GM23338 (cell line): ENCODE results near the gene DHRS12. TPM values are rescaled to one million over a fixed set of nuclear protein-coding genes. Genes with fewer than 3 reads are reported as not detected.

Experiments used
- ATAC-seq: fragments of 200-7000 bp; cut with Tn5 transposase; 3 replicates; pipeline ENCODE4 v1.9.1; 2020
- DNase-seq: peaks from one replicate; pipeline ENCODE4 v3.0.0-alpha.2; 2015; ENCODE audit warnings: low spot score
- H2AFZ ChIP-seq: fragments of 200-600 bp; sonication (generic); 2 replicates; pipeline ENCODE4 v1.8.0; 2016; ENCODE audit warnings: antibody characterized with exemption, mild to moderate bottlenecking, moderate library complexity
- H3F3A ChIP-seq: fragments of 200-600 bp; sonication (generic); replicated peaks from 2 replicates; pipeline ENCODE4 v1.8.0; 2017; ENCODE audit warnings: antibody characterized with exemption, mixed run types, low read depth
- H3K27ac ChIP-seq: fragments of 200-600 bp; sonication (generic); 2 replicates; pipeline ENCODE4 v1.6.1; 2016; ENCODE audit warnings: low read depth
- H3K27me3 ChIP-seq: fragments of 200-600 bp; sonication (generic); 2 replicates; pipeline ENCODE4 v1.8.0; 2016; ENCODE audit warnings: mild to moderate bottlenecking, mixed run types, moderate library complexity; ENCODE audit not compliant: insufficient read depth
- H3K36me3 ChIP-seq: fragments of 200-600 bp; sonication (generic); 2 replicates; pipeline ENCODE4 v1.8.0; 2016; ENCODE audit warnings: mild to moderate bottlenecking; ENCODE audit not compliant: insufficient read depth
- H3K4me1 ChIP-seq: fragments of 200-600 bp; sonication (generic); 2 replicates; pipeline ENCODE4 v1.8.0; 2016; ENCODE audit warnings: mild to moderate bottlenecking, moderate library complexity; ENCODE audit not compliant: insufficient read depth
- H3K4me2 ChIP-seq: fragments of 200-600 bp; sonication (generic); 2 replicates; pipeline ENCODE4 v1.7.1; 2017; ENCODE audit warnings: mixed run types
- H3K4me3 ChIP-seq: fragments of 200-600 bp; sonication (generic); 2 replicates; pipeline ENCODE4 v1.6.1; 2016; ENCODE audit warnings: mixed run types
- H3K79me2 ChIP-seq: fragments of 200-600 bp; sonication (generic); replicated peaks from 2 replicates; pipeline ENCODE4 v1.8.0; 2017; ENCODE audit warnings: mild to moderate bottlenecking; ENCODE audit not compliant: insufficient read depth
- H3K9me2 ChIP-seq: fragments of 200-600 bp; sonication (generic); 2 replicates; pipeline ENCODE4 v1.8.0; 2017; ENCODE audit not compliant: insufficient read depth
- H4K20me1 ChIP-seq: fragments of 200-600 bp; sonication (generic); replicated peaks from 2 replicates; pipeline ENCODE4 v1.8.0; 2017; ENCODE audit warnings: mild to moderate bottlenecking; ENCODE audit not compliant: insufficient read depth
- H3K27ac Mint-ChIP-seq: 2 replicates; pipeline ENCODE4 v1.8.0; 2020; ENCODE audit warnings: inconsistent platforms, mild to moderate bottlenecking, moderate library complexity, mixed read lengths
- H3K27me3 Mint-ChIP-seq: 3 replicates; pipeline ENCODE4 v1.8.0; 2022; ENCODE audit warnings: low read depth, mild to moderate bottlenecking, moderate library complexity, mixed read lengths, inconsistent platforms; ENCODE audit not compliant: insufficient read depth, poor library complexity
- H3K36me3 Mint-ChIP-seq: 3 replicates; pipeline ENCODE4 v1.8.0; 2021; ENCODE audit warnings: low read depth, mild to moderate bottlenecking, inconsistent platforms, moderate library complexity, mixed read lengths
- H3K4me1 Mint-ChIP-seq: 3 replicates; pipeline ENCODE4 v1.8.0; 2020; ENCODE audit warnings: mild to moderate bottlenecking, inconsistent platforms, mixed read lengths
- H3K4me3 Mint-ChIP-seq: 3 replicates; pipeline ENCODE4 v1.8.0; 2021; ENCODE audit warnings: moderate library complexity, mild to moderate bottlenecking, inconsistent platforms, mixed read lengths
- H3K9me3 Mint-ChIP-seq: 3 replicates; pipeline ENCODE4 v1.8.0; 2020; ENCODE audit warnings: moderate library complexity, mild to moderate bottlenecking, inconsistent platforms, mixed read lengths
- CREB1 ChIP-seq: fragments of 250-450 bp; sonication (Bioruptor Pico); IDR thresholded peaks from 2 replicates; pipeline ENCODE4 v1.5.0; 2020; ENCODE audit warnings: low read depth, mild to moderate bottlenecking, moderate library complexity
- CTCF ChIP-seq, 2 experiments: fragments of 200-600 bp in 1 of 2; sonication (generic) in 1 of 2; conservative IDR thresholded peaks; 2 replicates each; pipeline versions ENCODE4 v1.5.1 to v1.6.1; 2016 to 2017; ENCODE audit warnings: antibody characterized with exemption in 2 of 2, low read depth in 2 of 2, mild to moderate bottlenecking in 2 of 2, moderate library complexity in 1 of 2
- ETS1 ChIP-seq: IDR thresholded peaks from 2 replicates; pipeline ENCODE4 v1.6.1; 2016; ENCODE audit warnings: antibody characterized with exemption
- EZH2 ChIP-seq: fragments of 200-600 bp; sonication (generic); IDR thresholded peaks from one replicate; pipeline ENCODE4 v1.8.0; 2017; ENCODE audit warnings: antibody characterized with exemption, mild to moderate bottlenecking, low read depth; ENCODE audit not compliant: unreplicated experiment
- EZH2phosphoT487 ChIP-seq: fragments of 200-600 bp; sonication (generic); IDR thresholded peaks from one replicate; pipeline ENCODE4 v1.8.1; 2018; ENCODE audit warnings: antibody characterized with exemption; ENCODE audit not compliant: unreplicated experiment
- JUNB ChIP-seq: IDR thresholded peaks from one replicate; pipeline ENCODE4 v1.6.1; 2016; ENCODE audit warnings: antibody characterized with exemption; ENCODE audit not compliant: unreplicated experiment
- NANOG ChIP-seq: IDR thresholded peaks from 2 replicates; pipeline ENCODE4 v1.6.1; 2016; ENCODE audit warnings: antibody characterized with exemption, borderline replicate concordance
- POLR2AphosphoS5 ChIP-seq: IDR thresholded peaks from 2 replicates; pipeline ENCODE4 v1.6.1; 2016; ENCODE audit warnings: antibody characterized with exemption, low read depth
- REST ChIP-seq: IDR thresholded peaks from one replicate; pipeline ENCODE4 v1.6.1; 2018; ENCODE audit warnings: antibody characterized with exemption; ENCODE audit not compliant: unreplicated experiment
- STAT1 ChIP-seq: IDR thresholded peaks from one replicate; pipeline ENCODE4 v1.6.1; 2016; ENCODE audit warnings: antibody characterized with exemption; ENCODE audit not compliant: unreplicated experiment
- ZNF114 ChIP-seq: fragments of 250-450 bp; sonication (Bioruptor Pico); IDR thresholded peaks from 2 replicates; pipeline ENCODE4 v1.5.0; 2020; ENCODE audit warnings: mild to moderate bottlenecking, moderate library complexity
- ZNF331 ChIP-seq: fragments of 250-450 bp; sonication (Bioruptor Pico); IDR thresholded peaks from 2 replicates; pipeline ENCODE4 v1.5.0; 2020; ENCODE audit warnings: low read depth, mild to moderate bottlenecking, moderate library complexity
- ZNF462 ChIP-seq: fragments of 250-450 bp; sonication (Bioruptor Pico); IDR thresholded peaks from 2 replicates; pipeline ENCODE4 v1.5.0; 2020; ENCODE audit warnings: mild to moderate bottlenecking, moderate library complexity
- polyA plus RNA-seq: library from polyadenylated mRNA; unstranded; fragments of >200 nt; fragmentation: Nextera tagmentation; extraction: Ambion mirVana; gene quantifications from 2 replicates; pipeline ENCODE4 v1.2.1, GENCODE V29; 2016
- total RNA-seq: library from RNA; depleted of rRNA; stranded (reverse); fragments of >200 nt; shearing (Covaris generic); gene quantifications from 2 replicates; pipeline ENCODE4 v1.2.3, GENCODE V29; 2014

The DHRS12 gene
- total and polyA plus RNA-seq, 2 experiments from 2014 or later, result 4.6 to 12.2 TPM

GRCh38 chr13:51724721-51725120 lies 79.2 kb downstream of the DHRS12 start:
- Histone ChIP-seq H4K20me1 (0 out of 2 replicates have a peak, but pooled peaks cover 3% of the 10 kb centered on the region), H3K36me3 (no peaks in the 10 kb centered on the region), H3F3A (no peaks in the 10 kb centered on the region), H3K4me3 (no peak overlapping the region), H3K4me1 (no peaks in the 10 kb centered on the region), H3K79me2 (no peaks in the 10 kb centered on the region; the same call in 1 of the 2 replicates), H3K9me2 (no peaks in the 10 kb centered on the region), H3K27me3 (no peaks in the 10 kb centered on the region), H2AFZ (no peak overlapping the region), H3K27ac (no peak overlapping the region), H3K4me2 (no peak overlapping the region)
- H3K27ac Mint-ChIP-seq, result no peak overlapping the region
- ATAC-seq (no peak), DNase-seq (no peak)
- peaks cover 3% of the 10 kb centered on the region for H3K27me3 Mint-ChIP-seq
- no peaks in the 10 kb centered on the region for H3K4me1 Mint-ChIP-seq
- H3K9me3 Mint-ChIP-seq, result no peaks in the 10 kb centered on the region
- no peak overlapping the region for H3K4me3 Mint-ChIP-seq
- H3K36me3 Mint-ChIP-seq, result peaks cover 11% of the 10 kb centered on the region; the same call in 2 of the 3 replicates
- no peak for TF ChIP-seq POLR2AphosphoS5
- no peak for TF ChIP-seq CREB1 (CRISPR knock-in tag)
- TF ChIP-seq CTCF (conservative IDR thresholded peaks at IDR 0.05; ENCODE audit: low read depth in 2 of 2), result no peak
- TF ChIP-seq NANOG, result no peak
- TF ChIP-seq EZH2, result no peak
- TF ChIP-seq STAT1, result no peak
- no peak for TF ChIP-seq ZNF114 (CRISPR knock-in tag)
- no peak for TF ChIP-seq JUNB
- no peak for TF ChIP-seq ZNF331 (CRISPR knock-in tag)
- TF ChIP-seq REST, result no peak
- TF ChIP-seq EZH2phosphoT487, result no peak
- TF ChIP-seq ETS1, result no peak
- no peak for TF ChIP-seq ZNF462 (CRISPR knock-in tag)
